ENCODE results near the gene ABCD1.
"Not testable (repeated sequence)": the region's sequence is repeated elsewhere in the genome, so short reads cannot be mapped to it uniquely, and the experiment has no call there.

Gene ABCD1

DNA sequence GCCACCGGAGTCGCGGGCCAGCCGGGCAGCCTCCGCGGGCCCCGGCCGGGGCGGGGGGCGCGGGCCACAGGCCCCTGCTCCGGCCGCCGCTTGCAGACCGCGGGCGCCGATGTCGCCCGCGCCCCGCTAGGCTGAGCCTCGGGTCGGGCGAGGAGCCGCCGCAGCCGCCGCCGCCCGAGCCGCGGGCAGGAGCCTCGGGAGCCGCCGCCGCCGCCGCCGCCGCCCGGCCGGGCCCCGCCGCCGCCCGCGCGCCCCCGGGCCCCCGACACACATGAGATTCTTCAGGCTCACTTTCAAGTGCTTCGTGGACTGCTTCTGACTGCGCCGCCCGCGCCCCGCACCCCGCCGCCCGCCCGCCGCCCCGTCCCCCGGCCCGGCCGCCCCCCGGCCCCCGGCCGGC is 36.6 kb upstream of the ABCD1 start:
- DNase-seq (ENCODE audit: insufficient read length, low spot score): no peak
- no peak for FAIRE-seq
- TF ChIP-seq SPI1 (IDR thresholded peaks at IDR 0.05; ENCODE audit: low read depth, low read length) (no peak), POU2F2 (IDR thresholded peaks at IDR 0.05; ENCODE audit: low read depth, low read length) (no peak), POLR2AphosphoS5 (IDR thresholded peaks at IDR 0.05; ENCODE audit: low read depth, low read length) (no peak), PAX5 (IDR thresholded peaks at IDR 0.05; ENCODE audit: insufficient read depth, low read length, severe bottlenecking) (no peak)

GRCh38 chrX:153688506-153688905 is 36.1 kb upstream of the ABCD1 start:
- TF ChIP-seq POLR2AphosphoS5 (IDR thresholded peaks at IDR 0.05; ENCODE audit: low read depth, low read length) (no peak), POU2F2 (IDR thresholded peaks at IDR 0.05; ENCODE audit: low read depth, low read length) (no peak)
- FAIRE-seq: no peak

DNA sequence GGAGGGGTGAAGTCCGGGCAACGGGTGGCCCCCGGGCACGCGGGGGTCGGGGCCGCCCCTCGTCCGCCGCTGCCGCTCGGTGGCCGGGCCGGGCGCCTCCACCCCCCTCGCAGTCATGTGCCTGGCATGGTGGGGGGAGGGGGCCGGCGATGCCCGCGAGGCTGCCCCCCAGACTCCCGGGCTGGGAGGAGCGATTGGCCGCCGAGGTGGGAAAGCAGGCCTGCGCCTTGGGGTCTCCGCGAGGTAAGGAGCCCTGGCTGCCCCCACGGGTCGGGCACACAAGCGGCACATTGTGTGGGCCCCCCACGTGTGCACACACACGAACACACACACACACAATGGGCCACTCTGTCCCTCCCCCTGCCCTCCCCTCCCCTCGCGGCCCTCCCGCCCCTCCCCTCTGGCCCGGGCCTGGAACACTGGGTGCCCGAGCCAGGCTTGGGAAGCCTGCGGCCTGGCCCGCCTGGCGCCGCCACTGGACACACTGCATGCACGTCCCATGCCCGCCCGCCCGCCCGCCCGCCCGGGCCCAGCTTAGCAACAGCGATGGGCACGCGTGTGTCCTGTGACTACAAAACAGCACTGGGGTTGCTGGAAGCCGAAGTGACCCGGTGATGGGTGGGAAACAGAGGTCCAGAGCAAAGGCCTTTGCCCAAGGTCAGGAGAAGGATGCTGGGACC is 35.6 kb upstream of the ABCD1 start:
- TF ChIP-seq TAF1 (IDR thresholded peaks at IDR 0.05; ENCODE audit: low read depth, low read length): no peak
- no peak for TF ChIP-seq POLR2A (IDR thresholded peaks at IDR 0.05; ENCODE audit: low read depth, low read length)
- no peak for TF ChIP-seq PAX5 (IDR thresholded peaks at IDR 0.05; ENCODE audit: insufficient read depth, low read length, severe bottlenecking)
- TF ChIP-seq POLR2AphosphoS5 (IDR thresholded peaks at IDR 0.05; ENCODE audit: low read depth, low read length): no peak
- no peak for TF ChIP-seq SPI1 (IDR thresholded peaks at IDR 0.05; ENCODE audit: low read depth, low read length)
- no peak for TF ChIP-seq POU2F2 (IDR thresholded peaks at IDR 0.05; ENCODE audit: low read depth, low read length)
- FAIRE-seq (no peak), DNase-seq (ENCODE audit: insufficient read length, low spot score) (no peak)

More at GRCh38 chrX:153688506-153688905, 36.1 kb upstream of the ABCD1 start:
- no peak for DNase-seq (ENCODE audit: insufficient read length, low spot score)

DNA sequence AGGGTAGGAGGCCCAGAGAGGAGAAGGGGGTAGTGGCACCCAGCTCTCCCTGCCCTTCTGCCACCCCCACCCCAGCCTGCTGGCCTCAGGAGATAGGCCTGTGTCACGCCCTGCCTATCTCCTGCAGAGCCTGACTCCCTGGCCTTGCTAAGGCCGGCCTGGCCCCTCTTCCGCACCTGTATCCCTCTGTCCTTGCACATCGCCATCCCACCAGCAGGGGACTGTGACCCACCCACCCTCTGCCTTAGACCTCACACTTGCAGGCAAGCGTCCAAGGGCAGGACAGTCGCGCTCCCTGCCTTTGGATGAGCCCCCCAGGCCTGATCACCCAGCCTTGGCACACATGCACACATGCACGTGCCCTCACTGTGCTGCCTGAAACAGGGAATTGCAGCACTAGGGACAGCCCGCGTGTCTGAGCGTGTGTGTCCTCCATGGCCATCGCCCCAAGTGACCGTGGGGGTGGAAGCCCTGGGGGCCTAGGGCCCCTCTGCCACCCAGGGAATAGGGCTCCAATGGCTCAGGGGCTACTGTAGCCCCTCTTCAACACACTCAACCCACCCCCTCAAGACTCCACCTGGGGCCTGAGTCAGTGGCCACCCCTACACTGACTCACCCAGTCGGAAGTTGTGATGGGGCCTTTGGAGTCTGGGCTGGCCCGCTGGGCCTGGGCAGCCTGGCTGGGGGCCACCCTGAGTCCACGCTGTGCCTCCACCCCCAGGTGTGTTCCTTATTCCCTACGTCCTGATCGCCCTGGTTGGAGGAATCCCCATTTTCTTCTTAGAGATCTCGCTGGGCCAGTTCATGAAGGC is 34.8 kb upstream of the ABCD1 start:
- no peak for FAIRE-seq
- TF ChIP-seq POLR2AphosphoS5 (IDR thresholded peaks at IDR 0.05; ENCODE audit: low read depth, low read length): no peak
- TF ChIP-seq SPI1 (IDR thresholded peaks at IDR 0.05; ENCODE audit: low read depth, low read length): no peak
- TF ChIP-seq POLR2A (IDR thresholded peaks at IDR 0.05; ENCODE audit: low read depth, low read length): no peak
- no peak for TF ChIP-seq PAX5 (IDR thresholded peaks at IDR 0.05; ENCODE audit: insufficient read depth, low read length, severe bottlenecking)
- TF ChIP-seq TAF1 (IDR thresholded peaks at IDR 0.05; ENCODE audit: low read depth, low read length): no peak
- TF ChIP-seq POU2F2 (IDR thresholded peaks at IDR 0.05; ENCODE audit: low read depth, low read length): no peak
- DNase-seq (ENCODE audit: insufficient read length, low spot score): no peak

DNA sequence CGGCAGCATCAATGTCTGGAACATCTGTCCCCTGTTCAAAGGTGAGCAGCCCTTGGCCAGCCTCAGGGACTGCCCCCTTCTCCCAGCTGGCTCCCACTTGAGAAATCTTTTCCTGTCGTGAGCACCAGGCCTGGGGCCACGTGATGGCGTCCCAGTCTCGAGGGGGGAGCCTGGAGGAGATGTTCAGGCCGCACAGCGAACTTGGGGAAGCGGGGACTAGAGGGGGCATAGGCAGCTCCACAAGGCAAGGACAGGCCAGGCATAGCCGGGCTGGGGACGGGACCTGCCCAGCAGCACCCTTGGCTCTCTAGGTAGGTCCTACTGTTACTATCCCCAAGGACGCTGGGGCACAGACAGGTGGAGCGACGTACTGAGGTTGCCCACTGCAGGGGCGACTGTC is 34.2 kb upstream of the ABCD1 start:
- DNase-seq (ENCODE audit: insufficient read length, low spot score) (no peak), FAIRE-seq (no peak)
- TF ChIP-seq POU2F2 (IDR thresholded peaks at IDR 0.05; ENCODE audit: low read depth, low read length): no peak
- TF ChIP-seq POLR2AphosphoS5 (IDR thresholded peaks at IDR 0.05; ENCODE audit: low read depth, low read length): no peak
- TF ChIP-seq POLR2A (IDR thresholded peaks at IDR 0.05; ENCODE audit: low read depth, low read length): no peak
- no peak for TF ChIP-seq TAF1 (IDR thresholded peaks at IDR 0.05; ENCODE audit: low read depth, low read length)
- no peak for TF ChIP-seq SPI1 (IDR thresholded peaks at IDR 0.05; ENCODE audit: low read depth, low read length)
- no peak for TF ChIP-seq PAX5 (IDR thresholded peaks at IDR 0.05; ENCODE audit: insufficient read depth, low read length, severe bottlenecking)

DNA sequence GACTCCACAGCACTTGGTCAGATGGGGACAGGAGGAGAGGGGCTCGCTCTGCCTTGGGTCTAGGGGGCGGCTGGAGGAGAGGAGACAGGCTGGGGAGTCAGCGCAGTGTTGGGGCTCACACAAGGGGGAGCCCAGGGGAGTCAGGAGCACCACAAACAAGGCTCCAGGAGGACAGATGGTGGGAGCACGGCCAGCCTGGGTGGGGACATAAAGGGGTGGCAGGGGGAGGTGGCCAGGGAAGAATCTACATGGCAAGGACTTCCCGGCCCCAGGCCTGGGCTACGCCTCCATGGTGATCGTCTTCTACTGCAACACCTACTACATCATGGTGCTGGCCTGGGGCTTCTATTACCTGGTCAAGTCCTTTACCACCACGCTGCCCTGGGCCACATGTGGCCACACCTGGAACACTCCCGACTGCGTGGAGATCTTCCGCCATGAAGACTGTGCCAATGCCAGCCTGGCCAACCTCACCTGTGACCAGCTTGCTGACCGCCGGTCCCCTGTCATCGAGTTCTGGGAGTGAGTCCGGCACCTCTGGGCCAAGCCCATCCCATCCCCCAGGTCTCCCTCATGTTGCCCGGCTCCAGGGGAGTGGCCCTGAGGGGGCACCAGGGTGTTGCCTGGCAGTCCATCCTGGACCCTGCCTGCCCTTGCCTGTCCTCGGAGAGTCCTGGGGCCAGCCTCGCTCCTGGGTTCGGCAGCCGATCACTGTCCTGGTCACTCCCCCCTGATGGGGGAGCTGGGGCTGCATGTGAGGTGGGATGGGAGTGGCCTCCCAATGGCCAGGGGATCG is 33.4 kb upstream of the ABCD1 start:
- not testable (repeated sequence) for DNase-seq (ENCODE audit: insufficient read length, low spot score); FAIRE-seq

DNA sequence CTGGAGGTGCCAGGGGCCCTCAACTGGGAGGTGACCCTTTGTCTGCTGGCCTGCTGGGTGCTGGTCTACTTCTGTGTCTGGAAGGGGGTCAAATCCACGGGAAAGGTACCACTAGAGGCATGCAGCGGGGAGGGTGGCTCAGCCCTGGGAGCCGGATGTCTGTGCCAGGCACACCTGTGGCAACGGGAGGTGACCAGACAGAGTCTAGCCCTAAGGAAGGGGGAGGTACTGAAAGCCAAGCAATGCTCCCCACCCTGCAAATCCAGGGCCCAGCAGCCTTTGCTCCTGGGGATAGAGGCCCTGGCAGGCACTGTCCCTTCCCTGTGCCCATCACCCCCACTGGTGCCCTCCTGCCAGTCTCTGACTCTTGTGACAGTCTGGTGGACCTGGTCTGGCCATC is 32.7 kb upstream of the ABCD1 start:
- FAIRE-seq: no peak
- TF ChIP-seq POLR2AphosphoS5 (IDR thresholded peaks at IDR 0.05; ENCODE audit: low read depth, low read length) (no peak), TAF1 (IDR thresholded peaks at IDR 0.05; ENCODE audit: low read depth, low read length) (no peak), SPI1 (IDR thresholded peaks at IDR 0.05; ENCODE audit: low read depth, low read length) (no peak), POU2F2 (IDR thresholded peaks at IDR 0.05; ENCODE audit: low read depth, low read length) (no peak), PAX5 (IDR thresholded peaks at IDR 0.05; ENCODE audit: insufficient read depth, low read length, severe bottlenecking) (no peak), POLR2A (IDR thresholded peaks at IDR 0.05; ENCODE audit: low read depth, low read length) (no peak)
- DNase-seq (ENCODE audit: insufficient read length, low spot score): no peak

GRCh38 chrX:153692611-153693156 is 32.0 kb upstream of the ABCD1 start:
- no peak for FAIRE-seq
- no peak for DNase-seq (ENCODE audit: insufficient read length, low spot score)
- TF ChIP-seq POU2F2 (IDR thresholded peaks at IDR 0.05; ENCODE audit: low read depth, low read length): no peak

GRCh38 chrX:153693216-153694086 is 31.2 kb upstream of the ABCD1 start:
- TF ChIP-seq POLR2A (IDR thresholded peaks at IDR 0.05; ENCODE audit: low read depth, low read length): no peak
- no peak for TF ChIP-seq POU2F2 (IDR thresholded peaks at IDR 0.05; ENCODE audit: low read depth, low read length)
- TF ChIP-seq TAF1 (IDR thresholded peaks at IDR 0.05; ENCODE audit: low read depth, low read length): no peak
- no peak for TF ChIP-seq POLR2AphosphoS5 (IDR thresholded peaks at IDR 0.05; ENCODE audit: low read depth, low read length)
- no peak for TF ChIP-seq PAX5 (IDR thresholded peaks at IDR 0.05; ENCODE audit: insufficient read depth, low read length, severe bottlenecking)
- no peak for TF ChIP-seq SPI1 (IDR thresholded peaks at IDR 0.05; ENCODE audit: low read depth, low read length)
- FAIRE-seq (no peak), DNase-seq (ENCODE audit: insufficient read length, low spot score) (no peak)

DNA sequence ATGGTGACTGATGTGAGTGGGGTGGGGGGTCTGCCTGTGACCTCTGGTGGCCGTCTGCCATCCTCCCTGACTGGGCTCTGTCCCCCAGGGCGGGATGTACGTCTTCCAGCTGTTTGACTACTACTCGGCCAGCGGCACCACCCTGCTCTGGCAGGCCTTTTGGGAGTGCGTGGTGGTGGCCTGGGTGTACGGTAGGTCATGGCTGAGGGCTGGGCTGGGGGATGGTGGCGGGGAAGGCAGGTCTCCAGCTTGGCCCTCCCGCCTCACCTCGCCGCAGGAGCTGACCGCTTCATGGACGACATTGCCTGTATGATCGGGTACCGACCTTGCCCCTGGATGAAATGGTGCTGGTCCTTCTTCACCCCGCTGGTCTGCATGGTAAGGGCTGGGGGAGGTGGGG is 30.4 kb upstream of the ABCD1 start:
- not testable (repeated sequence) for FAIRE-seq

More for the DNA sequence above, 30.4 kb upstream of the ABCD1 start:
- DNase-seq (ENCODE audit: insufficient read length, low spot score): not testable (repeated sequence)

Measured in GM12891 (cell line).